HG02610 (cell line): Measurements from ENCODE around the gene YIPF5.

Source experiments
- ATAC-seq: cut with Tn5 transposase; IDR thresholded peaks from one replicate; pipeline ENCODE4 v1.9.1; 2021; ENCODE audit warnings: mild to moderate bottlenecking, moderate library complexity; ENCODE audit not compliant: unreplicated experiment

YIPF5 gene

GRCh38 chr5:144128844-144129243 lies 41.6 kb downstream of the YIPF5 start:
- no peak for ATAC-seq

DNA sequence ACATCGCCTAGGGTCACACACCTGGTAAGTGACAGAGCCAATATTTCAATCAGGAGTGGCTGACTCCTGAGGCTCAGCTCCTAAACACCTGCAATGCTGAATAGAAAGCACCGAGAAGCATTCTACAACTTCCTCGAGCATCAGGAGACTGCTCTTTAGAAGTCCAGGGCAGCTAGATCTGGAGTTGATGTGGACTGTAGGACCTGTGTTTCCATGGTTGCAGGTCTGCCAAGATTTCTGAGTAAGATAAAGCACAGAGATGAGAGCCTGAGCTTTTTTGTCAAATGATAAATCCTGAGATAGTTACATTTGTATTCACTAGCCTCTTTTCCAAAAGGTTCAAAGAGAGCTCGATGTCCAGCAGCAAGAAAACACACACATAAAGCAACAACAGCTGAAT lies 43.8 kb downstream of the YIPF5 start:
- ATAC-seq: no peak

DNA sequence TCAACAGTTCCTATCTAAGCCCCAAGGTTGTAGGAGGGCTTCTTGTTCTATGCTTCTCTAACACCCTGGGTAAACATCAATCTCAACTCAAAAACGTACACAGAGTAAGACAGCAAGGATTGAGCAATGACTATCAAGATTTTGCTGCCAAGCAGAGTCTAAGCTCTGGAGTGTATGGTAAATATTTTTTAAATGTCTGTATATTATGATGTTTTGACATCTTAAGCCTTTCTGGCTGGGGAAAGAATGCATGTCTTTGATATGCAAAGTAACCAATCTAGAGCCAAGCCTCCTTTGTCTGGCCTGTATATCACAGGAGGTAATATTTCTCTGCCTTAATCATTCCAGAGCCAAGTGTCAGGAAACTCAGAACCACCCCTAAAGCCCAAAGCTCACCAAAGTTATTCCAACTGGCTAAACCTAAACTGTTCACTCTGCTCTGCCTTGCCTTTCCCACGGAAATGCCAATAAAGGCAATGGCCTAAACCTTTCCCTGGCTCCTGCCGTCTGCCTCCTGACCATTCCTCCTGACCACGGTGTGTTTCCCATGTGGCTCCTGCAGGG lies 45.2 kb downstream of the YIPF5 start:
- ATAC-seq: no peak

- ATAC-seq: no peak
Observed at GRCh38 chr5:144122641-144123040, 47.8 kb downstream of the YIPF5 start.

GRCh38 chr5:144122081-144122480 lies 48.4 kb downstream of the YIPF5 start:
- no peak for ATAC-seq

GRCh38 chr5:144121577-144121976 lies 48.9 kb downstream of the YIPF5 start:
- ATAC-seq: no peak

GRCh38 chr5:144120661-144121180 lies 49.7 kb downstream of the YIPF5 start:
- ATAC-seq: no peak

DNA sequence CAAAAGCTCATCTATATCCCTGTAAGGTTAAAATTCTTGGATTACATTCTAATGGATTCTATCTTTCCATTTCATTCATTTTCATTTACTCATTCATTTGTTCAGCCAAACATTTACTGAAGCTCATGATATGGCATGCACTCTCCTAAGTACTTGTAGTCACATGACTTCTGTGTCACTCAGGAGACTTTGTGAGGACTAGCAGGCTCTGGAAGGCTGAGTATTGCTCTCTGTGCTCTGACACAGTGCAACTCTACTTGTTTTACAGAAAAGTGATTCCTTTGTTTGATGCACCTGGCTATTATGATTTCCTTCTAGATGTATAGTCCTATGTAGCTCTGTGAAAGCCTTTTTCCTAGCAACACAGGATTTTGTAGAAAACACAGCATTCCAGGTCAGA lies 53.0 kb downstream of the YIPF5 start:
- ATAC-seq: no peak

GRCh38 chr5:144114571-144114970 lies 55.9 kb downstream of the YIPF5 start:
- ATAC-seq: no peak
